IMR-90 (cell line): ENCODE data around the gene RNF130. TPM values are rescaled to one million over a fixed set of nuclear protein-coding genes. Genes with fewer than 3 reads are reported as not detected.

ENCODE experiments used
- ATAC-seq: fragments of 200-7000 bp; cut with Tn5 transposase; 2 replicates; pipeline ENCODE4 v1.9.1; 2020; ENCODE audit warnings: low read depth, mild to moderate bottlenecking, moderate library complexity
- BruUV-seq: library from RNA; stranded (reverse); fragments of 400-500 nt; replicated peaks from 2 replicates; lab custom pipeline; 2021; lab: Mats Ljungman, UMichigan
- CTCF ChIA-PET: fragments of 300-600 bp; formaldehyde crosslinking; extraction: SDS; loops from one replicate; lab custom pipeline; 2021; ENCODE audit warnings: antibody characterized with exemption; lab: Yijun Ruan, JAX
- POLR2A ChIA-PET: fragments of 300-600 bp; sonication (Branson Sonifier 250); formaldehyde crosslinking; loops from one replicate; lab custom pipeline; 2022; ENCODE audit warnings: antibody characterized with exemption; ENCODE audit not compliant: unreplicated experiment; lab: Charles Lee
- DNase-seq: peaks from one replicate; pipeline ENCODE4 v3.0.0; 2013
- H2AFZ ChIP-seq: replicated peaks from 2 replicates; pipeline ENCODE3; 2013; ENCODE audit warnings: low read length, mild to moderate bottlenecking; ENCODE audit not compliant: poor library complexity
- H2AK5ac ChIP-seq: 2 replicates; pipeline ENCODE4 v1.6.1; 2013; ENCODE audit warnings: low read depth, low read length, inconsistent platforms
- H2AK9ac ChIP-seq: replicated peaks from 2 replicates; pipeline ENCODE3; 2013; ENCODE audit warnings: mild to moderate bottlenecking, low read depth, low read length, moderate library complexity; ENCODE audit not compliant: poor library complexity
- H2BK120ac ChIP-seq: 2 replicates; pipeline ENCODE4 v1.6.1; 2013; ENCODE audit warnings: low read depth, low read length, inconsistent platforms
- H2BK15ac ChIP-seq: 3 replicates; pipeline ENCODE4 v1.6.1; 2013; ENCODE audit warnings: low read depth, low read length, inconsistent platforms
- H2BK20ac ChIP-seq: 2 replicates; pipeline ENCODE4 v1.6.1; 2013; ENCODE audit warnings: low read depth, mild to moderate bottlenecking, inconsistent platforms, low read length, moderate library complexity
- H2BK5ac ChIP-seq: 2 replicates; pipeline ENCODE4 v1.6.1; 2013; ENCODE audit warnings: mild to moderate bottlenecking, low read depth, low read length, inconsistent platforms; ENCODE audit not compliant: poor library complexity, severe bottlenecking
- H3K14ac ChIP-seq: replicated peaks from 2 replicates; pipeline ENCODE4 v1.6.1; 2013; ENCODE audit warnings: low read depth, low read length, inconsistent platforms
- H3K18ac ChIP-seq: 2 replicates; pipeline ENCODE4 v1.6.1; 2013; ENCODE audit warnings: low read depth, low read length, control low read depth
- H3K23ac ChIP-seq: 2 replicates; pipeline ENCODE4 v1.6.1; 2013; ENCODE audit warnings: low read depth, low read length, inconsistent platforms
- H3K27ac ChIP-seq: 2 replicates; pipeline ENCODE4 v1.5.1; 2013; ENCODE audit warnings: mild to moderate bottlenecking, control low read depth, low read length; ENCODE audit not compliant: insufficient read depth
- H3K27me3 ChIP-seq: 2 replicates; pipeline ENCODE4 v1.6.1; 2013; ENCODE audit warnings: low read length; ENCODE audit not compliant: control insufficient read depth, insufficient read depth
- H3K36me3 ChIP-seq: 2 replicates; pipeline ENCODE4 v1.6.1; 2013; ENCODE audit warnings: low read length, mixed read lengths; ENCODE audit not compliant: control insufficient read depth, insufficient read depth
- H3K4ac ChIP-seq: 2 replicates; pipeline ENCODE4 v1.6.1; 2013; ENCODE audit warnings: low read depth, low read length, inconsistent platforms
- H3K4me1 ChIP-seq: 2 replicates; pipeline ENCODE4 v1.6.1; 2013; ENCODE audit warnings: low read length, mixed read lengths; ENCODE audit not compliant: control insufficient read depth, insufficient read depth
- H3K4me2 ChIP-seq: 2 replicates; pipeline ENCODE4 v1.6.1; 2013; ENCODE audit warnings: low read depth, mild to moderate bottlenecking, control low read depth, low read length, moderate library complexity
- H3K4me3 ChIP-seq: 2 replicates; pipeline ENCODE4 v1.5.1; 2013; ENCODE audit warnings: low read depth, mild to moderate bottlenecking, control low read depth, low read length, moderate library complexity; ENCODE audit not compliant: insufficient read depth
- H3K56ac ChIP-seq: 2 replicates; pipeline ENCODE4 v1.6.1; 2013; ENCODE audit warnings: low read length, inconsistent platforms; ENCODE audit not compliant: insufficient read depth; ENCODE audit errors: extremely low read depth
- H3K79me1 ChIP-seq, 2 experiments: 2 replicates each; pipeline ENCODE4 v1.6.1; 2013; ENCODE audit warnings: low read length in 2 of 2, inconsistent platforms in 1 of 2, low read depth in 1 of 2
- H3K9ac ChIP-seq: 2 replicates; pipeline ENCODE4 v1.6.1; 2013; ENCODE audit warnings: low read depth, low read length, control low read depth
- H3K9me1 ChIP-seq: 2 replicates; pipeline ENCODE4 v1.6.1; 2013; ENCODE audit warnings: low read length, inconsistent platforms; ENCODE audit not compliant: insufficient read depth
- H3K9me3 ChIP-seq: 2 replicates; pipeline ENCODE4 v1.6.1; 2013; ENCODE audit warnings: low read length; ENCODE audit not compliant: control insufficient read depth, insufficient read depth
- H4K20me1 ChIP-seq: 2 replicates; pipeline ENCODE4 v1.6.1; 2013; ENCODE audit warnings: low read length, inconsistent platforms; ENCODE audit not compliant: insufficient read depth
- H4K5ac ChIP-seq: 2 replicates; pipeline ENCODE4 v1.6.1; 2013; ENCODE audit warnings: mild to moderate bottlenecking, low read depth, low read length, control low read depth
- H4K8ac ChIP-seq, 2 experiments: 2 replicates each; pipeline ENCODE4 v1.6.1; 2013; ENCODE audit warnings: low read depth in 2 of 2, low read length in 2 of 2, control low read depth in 1 of 2, inconsistent platforms in 1 of 2
- H4K91ac ChIP-seq: 2 replicates; pipeline ENCODE4 v1.6.1; 2013; ENCODE audit warnings: low read depth, low read length, inconsistent platforms; ENCODE audit not compliant: insufficient read depth
- CEBPB ChIP-seq: IDR thresholded peaks from 2 replicates; pipeline ENCODE4 v1.6.1; 2012; ENCODE audit warnings: low read depth, low read length, improper control_type of control experiment
- CHD1 ChIP-seq: IDR thresholded peaks from 2 replicates; pipeline ENCODE4 v1.6.1; 2012; ENCODE audit warnings: low read depth, low read length, improper control_type of control experiment
- SMC3 ChIP-seq: fragments of 150-350 bp; IDR thresholded peaks from 2 replicates; pipeline ENCODE4 v1.6.1; 2016; ENCODE audit warnings: low read depth, mild to moderate bottlenecking, antibody characterized with exemption, low read length, moderate library complexity
- WGBS, 2 experiments: methylation state at CpG; one replicate each; pipeline versions ENCODE4 v1.1.5 to v1.1.7; 2013; ENCODE audit warnings: missing lambda C conversion rate in 2 of 2; ENCODE audit not compliant: insufficient read length in 1 of 2; ENCODE audit errors: extremely low coverage in 2 of 2; 5-methylcytosine and 5-hydroxymethylcytosine counted together
- dilution Hi-C: fragments of 300-500 bp; cut with HindIII; formaldehyde crosslinking; loops from one replicate; pipeline ENCODE4 v1.14.3; 2018; ENCODE audit warnings: low sequenced_read_pairs; ENCODE audit not compliant: unreplicated experiment
- in situ Hi-C: fragments of 300-500 bp; cut with MboI; formaldehyde crosslinking; loops from 3 replicates; pipeline ENCODE4 v1.14.3; 2019; ENCODE audit warnings: low sequenced_read_pairs, inconsistent platforms, mixed read lengths
- intact Hi-C: fragments of 100-400 bp; cut with micrococcal nuclease; formaldehyde crosslinking; loops from 2 replicates; pipeline ENCODE4 v1.10.0; 2022
- polyA plus RNA-seq, 3 experiments: library from polyadenylated mRNA; depleted of rRNA; stranded (reverse); fragments of >200 nt; gene quantifications; 2 replicates each; pipeline ENCODE4 v1.2.3, GENCODE V29; 2012; ENCODE audit warnings: low replicate concordance in 1 of 3
- total RNA-seq: library from RNA; depleted of rRNA; stranded (reverse); fragments of >200 nt; gene quantifications from 2 replicates; pipeline ENCODE4 v1.2.3, GENCODE V29; 2012

RNF130 gene
- total and polyA plus RNA-seq, 2 of the 4 experiments (the other 2 are of a cell fraction) = 12.9 to 21.7 TPM

DNA sequence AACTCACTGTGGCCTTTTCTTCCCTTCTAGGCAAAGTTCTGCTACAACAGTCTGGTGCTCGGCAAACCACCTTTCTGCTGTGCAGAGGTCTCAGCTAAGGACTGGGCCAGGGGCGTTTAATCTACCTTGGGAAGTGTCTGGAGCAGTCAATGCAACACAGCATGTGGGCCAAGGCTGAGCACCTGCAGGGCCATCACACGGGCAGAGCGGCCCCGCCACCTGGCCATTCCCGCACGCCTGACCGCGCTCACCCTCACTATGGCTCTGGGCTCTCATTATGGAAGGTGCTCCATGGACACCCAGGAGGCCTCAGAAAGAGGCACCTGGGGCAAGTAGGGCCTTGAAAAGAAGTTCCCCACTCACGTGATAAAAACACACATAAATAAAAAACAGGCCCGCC, 98.2 kb downstream of the RNF130 start:
- dilution Hi-C loops = no loop called here
- ATAC-seq (no peak), DNase-seq (no peak)
- H3K9ac ChIP-seq = no peak overlapping the region
- H2BK20ac ChIP-seq = no peak overlapping the region
- no peak overlapping the region for H3K23ac ChIP-seq
- peaks cover 24% of the 10 kb centered on the region for H3K36me3 ChIP-seq
- no peak overlapping the region for H3K18ac ChIP-seq
- no peak overlapping the region for H2AFZ ChIP-seq
- no peak overlapping the region for H4K91ac ChIP-seq
- no peaks in the 10 kb centered on the region for H3K4me1 ChIP-seq
- no peak overlapping the region for H3K56ac ChIP-seq
- H4K5ac ChIP-seq = no peak overlapping the region
- no peak overlapping the region for H2BK15ac ChIP-seq
- no peak overlapping the region for H3K14ac ChIP-seq
- no peaks in the 10 kb centered on the region for H3K27me3 ChIP-seq
- H3K4ac ChIP-seq = no peak overlapping the region
- ChIA-PET POLR2A (no interaction called here), CTCF (no interaction called here)
- in situ Hi-C loops = no loop called here
- H3K9me3 ChIP-seq = no peaks in the 10 kb centered on the region; the same call in 1 of the 2 replicates
- H2BK5ac ChIP-seq = no peak overlapping the region
- peaks cover 3% of the 10 kb centered on the region; the same call in 1 of the 2 replicates for H3K9me1 ChIP-seq
- 100% methylated on average over 2 of the region's 11 CpGs; no CpG with 5 or more reads in 1 of the 2 experiments for WGBS, 2 experiments
- BruUV-seq = no TSS peak
- H3K4me3 ChIP-seq = no peak overlapping the region
- H2AK5ac ChIP-seq = no peak overlapping the region
- H4K8ac ChIP-seq = no peak overlapping the region
- no peak for TF ChIP-seq CEBPB
- TF ChIP-seq SMC3 = no peak
- TF ChIP-seq CHD1 = no peak
- no peak overlapping the region for H3K4me2 ChIP-seq
- no peaks in the 10 kb centered on the region for H4K20me1 ChIP-seq
- intact Hi-C loops = no loop called here
- no peaks in the 10 kb centered on the region for H3K79me1 ChIP-seq
- H2BK120ac ChIP-seq = no peak overlapping the region
- peak overlapping the region; percentile 25 for H2AK9ac ChIP-seq
- no peak overlapping the region for H3K27ac ChIP-seq
